PC-9 (cell line): ENCODE results near the gene FBXO10. TPM values are rescaled to one million over a fixed set of nuclear protein-coding genes. Genes with fewer than 3 reads are reported as not detected.

Source experiments
- BruUV-seq: library from RNA; stranded (reverse); fragments of 400-500 nt; replicated peaks from 2 replicates; lab custom pipeline; 2021; lab: Mats Ljungman, UMichigan
- CTCF ChIA-PET: fragments of 300-600 bp; sonication (Branson Sonifier 250); formaldehyde crosslinking; loops from one replicate; lab custom pipeline; 2022; ENCODE audit warnings: antibody characterized with exemption; lab: Charles Lee
- POLR2A ChIA-PET: fragments of 300-600 bp; sonication (Branson Sonifier 250); formaldehyde crosslinking; loops from one replicate; lab custom pipeline; 2022; ENCODE audit warnings: antibody characterized with exemption; ENCODE audit not compliant: unreplicated experiment; lab: Charles Lee
- DNase-seq, 2 experiments: peaks; one replicate each; pipeline versions ENCODE4 v3.0.0 to v3.0.0-alpha.2; 2015 to 2022; ENCODE audit warnings: mixed read lengths in 1 of 2
- H2AFZ ChIP-seq: fragments of 200-600 bp; sonication (generic); 2 replicates; pipeline ENCODE4 v1.8.1; 2017; ENCODE audit warnings: antibody characterized with exemption
- H3F3A ChIP-seq: fragments of 200-600 bp; sonication (generic); 2 replicates; pipeline ENCODE4 v1.8.1; 2017; ENCODE audit warnings: antibody characterized with exemption, mild to moderate bottlenecking, low read depth; ENCODE audit not compliant: insufficient read depth
- H3K27ac ChIP-seq: fragments of 200-600 bp; sonication (generic); 2 replicates; pipeline ENCODE4 v1.6.1; 2016; ENCODE audit warnings: mixed run types
- H3K27me3 ChIP-seq: fragments of 200-600 bp; sonication (generic); 2 replicates; pipeline ENCODE4 v1.6.1; 2016; ENCODE audit warnings: low read depth, mixed run types; ENCODE audit not compliant: insufficient read depth
- H3K36me3 ChIP-seq: fragments of 200-600 bp; sonication (generic); 2 replicates; pipeline ENCODE4 v1.6.1; 2016; ENCODE audit warnings: low read depth, mixed run types
- H3K4me1 ChIP-seq: fragments of 200-600 bp; sonication (generic); replicated peaks from 2 replicates; pipeline ENCODE4 v1.6.1; 2016; ENCODE audit warnings: mixed run types; ENCODE audit not compliant: insufficient read depth
- H3K4me2 ChIP-seq: fragments of 200-600 bp; sonication (generic); 2 replicates; pipeline ENCODE4 v1.6.1; 2017; ENCODE audit warnings: mixed run types
- H3K4me3 ChIP-seq: fragments of 200-600 bp; sonication (generic); 2 replicates; pipeline ENCODE4 v1.6.1; 2016; ENCODE audit warnings: mixed run types
- H3K79me2 ChIP-seq: fragments of 200-600 bp; sonication (generic); 2 replicates; pipeline ENCODE4 v1.6.1; 2017; ENCODE audit warnings: low read depth, mixed run types
- H3K9me2 ChIP-seq: fragments of 200-600 bp; sonication (generic); 2 replicates; pipeline ENCODE4 v1.8.1; 2017; ENCODE audit warnings: mild to moderate bottlenecking; ENCODE audit not compliant: insufficient read depth
- H3K9me3 ChIP-seq: fragments of 200-600 bp; sonication (generic); 2 replicates; pipeline ENCODE4 v1.8.1; 2016; ENCODE audit warnings: low read depth; ENCODE audit not compliant: insufficient read depth
- H4K20me1 ChIP-seq: fragments of 200-600 bp; sonication (generic); 2 replicates; pipeline ENCODE4 v1.8.1; 2017; ENCODE audit not compliant: insufficient read depth
- EZH2 ChIP-seq: fragments of 200-600 bp; sonication (generic); IDR thresholded peaks from 2 replicates; pipeline ENCODE4 v1.8.0; 2017; ENCODE audit warnings: antibody characterized with exemption, low read depth
- intact Hi-C: fragments of 100-400 bp; cut with micrococcal nuclease; formaldehyde crosslinking; loops from one replicate; pipeline ENCODE4 v1.10.0; 2022; ENCODE audit not compliant: unreplicated experiment
- total RNA-seq: library from RNA; stranded (reverse); gene quantifications from 2 replicates; pipeline ENCODE4 v1.2.3, GENCODE V29; 2021
- TF ChIP-seq, protein P1 (sequence below): fragments of 200-600 bp; sonication (generic); conservative IDR thresholded peaks from 2 replicates; pipeline ENCODE4 v1.6.1; 2017; ENCODE audit warnings: mixed run types, antibody characterized with exemption, mild to moderate bottlenecking, moderate library complexity

The FBXO10 gene
- total RNA-seq, 1 experiment from 2014 or later = 3.7 TPM

DNA sequence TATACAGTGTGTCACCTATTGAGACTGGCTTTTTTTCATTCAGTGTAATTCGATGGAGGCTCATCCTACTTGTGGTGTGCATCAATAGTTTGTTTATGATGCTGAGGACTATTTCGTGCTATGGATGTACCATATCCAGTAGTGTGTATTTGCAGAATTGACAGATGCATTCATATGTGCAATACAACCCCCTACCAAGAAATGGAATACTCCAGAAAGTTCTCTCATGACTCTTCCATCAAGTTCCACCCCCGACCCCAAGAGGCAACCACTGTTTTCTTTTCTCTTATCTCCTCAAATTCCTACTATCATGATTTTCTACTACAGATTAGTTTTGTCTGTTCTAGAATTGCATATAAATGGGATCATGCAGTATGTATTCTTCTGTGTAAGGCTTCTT lies 21.9 kb downstream of the FBXO10 start:
- Histone ChIP-seq H3K79me2 (no peaks in the 10 kb centered on the region), H3K27ac (no peak overlapping the region), H3K36me3 (no peaks in the 10 kb centered on the region), H3K4me2 (no peak overlapping the region), H3K4me1 (no peaks in the 10 kb centered on the region), H4K20me1 (no peaks in the 10 kb centered on the region), H3K9me2 (no peaks in the 10 kb centered on the region), H3K9me3 (no peaks in the 10 kb centered on the region), H3K4me3 (no peak overlapping the region), H2AFZ (no peak overlapping the region), H3F3A (no peaks in the 10 kb centered on the region), H3K27me3 (no peaks in the 10 kb centered on the region)
- intact Hi-C loops = no loop called here
- no peak for TF ChIP-seq EZH2
- TF ChIP-seq, protein P1, sequence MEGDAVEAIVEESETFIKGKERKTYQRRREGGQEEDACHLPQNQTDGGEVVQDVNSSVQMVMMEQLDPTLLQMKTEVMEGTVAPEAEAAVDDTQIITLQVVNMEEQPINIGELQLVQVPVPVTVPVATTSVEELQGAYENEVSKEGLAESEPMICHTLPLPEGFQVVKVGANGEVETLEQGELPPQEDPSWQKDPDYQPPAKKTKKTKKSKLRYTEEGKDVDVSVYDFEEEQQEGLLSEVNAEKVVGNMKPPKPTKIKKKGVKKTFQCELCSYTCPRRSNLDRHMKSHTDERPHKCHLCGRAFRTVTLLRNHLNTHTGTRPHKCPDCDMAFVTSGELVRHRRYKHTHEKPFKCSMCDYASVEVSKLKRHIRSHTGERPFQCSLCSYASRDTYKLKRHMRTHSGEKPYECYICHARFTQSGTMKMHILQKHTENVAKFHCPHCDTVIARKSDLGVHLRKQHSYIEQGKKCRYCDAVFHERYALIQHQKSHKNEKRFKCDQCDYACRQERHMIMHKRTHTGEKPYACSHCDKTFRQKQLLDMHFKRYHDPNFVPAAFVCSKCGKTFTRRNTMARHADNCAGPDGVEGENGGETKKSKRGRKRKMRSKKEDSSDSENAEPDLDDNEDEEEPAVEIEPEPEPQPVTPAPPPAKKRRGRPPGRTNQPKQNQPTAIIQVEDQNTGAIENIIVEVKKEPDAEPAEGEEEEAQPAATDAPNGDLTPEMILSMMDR = no peak
- CTCF ChIA-PET = no interaction called here
- POLR2A ChIA-PET = no interaction called here
- no TSS peak for BruUV-seq
- DNase-seq = no peak

DNA sequence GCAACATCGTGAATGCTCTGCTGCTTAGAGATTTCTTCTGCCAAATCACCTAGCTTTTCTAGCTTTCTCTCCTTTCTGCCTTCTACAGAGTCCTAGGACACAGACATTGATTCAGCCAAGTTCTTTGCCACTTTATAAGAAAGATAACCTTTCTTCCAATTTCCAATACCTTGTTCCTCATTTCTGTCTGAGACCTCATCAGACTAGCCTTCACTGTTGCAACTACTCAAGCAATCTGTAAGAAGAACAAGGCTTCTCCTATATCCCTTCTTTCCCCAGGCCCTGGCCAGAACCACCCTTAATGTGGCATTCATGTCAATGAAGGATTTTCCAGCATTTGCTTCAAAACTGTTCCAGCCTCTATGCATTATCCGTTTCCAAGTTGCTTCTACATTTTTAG lies 24.3 kb downstream of the FBXO10 start:
- Histone ChIP-seq H3K4me1 (no peaks in the 10 kb centered on the region), H3K9me3 (no peaks in the 10 kb centered on the region), H3F3A (no peaks in the 10 kb centered on the region), H4K20me1 (no peaks in the 10 kb centered on the region), H3K9me2 (no peaks in the 10 kb centered on the region), H3K36me3 (no peaks in the 10 kb centered on the region), H3K4me3 (no peak overlapping the region), H3K4me2 (no peak overlapping the region), H3K27ac (no peak overlapping the region), H3K27me3 (no peaks in the 10 kb centered on the region), H3K79me2 (no peaks in the 10 kb centered on the region), H2AFZ (no peak overlapping the region)
- no TSS peak for BruUV-seq
- DNase-seq = no peak
- intact Hi-C loops = no loop called here
- TF ChIP-seq, protein P1 = no peak
- TF ChIP-seq EZH2 = no peak
- ChIA-PET POLR2A (no interaction called here), CTCF (no interaction called here)

DNA sequence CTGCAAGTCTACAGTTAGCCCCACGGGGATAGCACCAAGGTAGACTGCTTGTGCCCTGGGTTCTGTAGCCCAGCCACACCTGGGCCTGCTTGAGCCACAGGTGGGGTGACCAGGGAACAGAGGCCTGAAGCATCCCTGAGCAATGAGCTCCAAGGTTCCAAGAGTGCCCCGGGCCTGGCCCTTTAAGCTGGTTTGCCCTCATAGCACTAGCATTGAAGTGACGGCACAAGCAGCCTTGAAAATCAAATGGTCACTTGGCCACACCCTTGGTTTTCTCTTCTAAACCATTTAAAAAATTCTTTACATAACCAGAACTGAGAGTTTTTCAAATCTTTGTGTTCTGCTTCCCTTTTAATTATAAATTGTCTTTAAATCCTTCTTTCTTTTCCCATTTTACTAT lies 24.7 kb downstream of the FBXO10 start:
- Histone ChIP-seq H3K36me3 (no peaks in the 10 kb centered on the region), H3K27ac (no peak overlapping the region), H3K27me3 (no peaks in the 10 kb centered on the region), H3F3A (no peaks in the 10 kb centered on the region), H4K20me1 (no peaks in the 10 kb centered on the region), H3K4me3 (no peak overlapping the region), H3K9me2 (no peaks in the 10 kb centered on the region), H3K79me2 (no peaks in the 10 kb centered on the region), H3K9me3 (no peaks in the 10 kb centered on the region), H3K4me2 (no peak overlapping the region), H2AFZ (no peak overlapping the region), H3K4me1 (no peaks in the 10 kb centered on the region)
- DNase-seq = no peak
- ChIA-PET CTCF (no interaction called here), POLR2A (no interaction called here)
- TF ChIP-seq, protein P1 = no peak
- no peak for TF ChIP-seq EZH2
- intact Hi-C loops = no loop called here
- BruUV-seq = no TSS peak
